Stimulated activated CD4-positive, alpha-beta T cell treated with anti-CD3 and anti-CD28 coated beads, Interleukin-2, amount 100 ng/mL, for 48 hours (primary cell): ENCODE measurements around the gene CHN2.
"Not testable (repeated sequence)": the region's sequence is repeated elsewhere in the genome, so short reads cannot be mapped to it uniquely, and the experiment has no call there.

Experiments
- DNase-seq, 2 donors: peaks; one replicate each; pipeline ENCODE4 v3.0.0-alpha.2; 2020

The CHN2 gene

GRCh38 chr7:29190349-29191045 is 4.1 kb upstream of the CHN2 start:
- no peak for DNase-seq

GRCh38 chr7:29192323-29192722 is 2.3 kb upstream of the CHN2 start:
- DNase-seq, result no peak

- DNase-seq, result no peak
Observed at GRCh38 chr7:29192811-29193210, 1.8 kb upstream of the CHN2 start.

GRCh38 chr7:29193316-29194205 is 1.0 kb upstream of the CHN2 start:
- no peak for DNase-seq

- no peak for DNase-seq
Observed at GRCh38 chr7:29194206-29194593, 375 bp upstream of the CHN2 start.

- DNase-seq, result no peak
Observed at GRCh38 chr7:29196191-29196590, 1.6 kb downstream of the CHN2 start.

GRCh38 chr7:29196971-29197595 is 2.5 kb downstream of the CHN2 start:
- no peak for DNase-seq

GRCh38 chr7:29197916-29198315 is 3.3 kb downstream of the CHN2 start:
- DNase-seq, result no peak

- no peak for DNase-seq
Observed at GRCh38 chr7:29199776-29200175, 5.2 kb downstream of the CHN2 start.

GRCh38 chr7:29202651-29203069 is 8.1 kb downstream of the CHN2 start:
- DNase-seq, result no peak

GRCh38 chr7:29204491-29205272 is 10.1 kb downstream of the CHN2 start:
- no peak for DNase-seq

GRCh38 chr7:29207162-29207801 is 12.7 kb downstream of the CHN2 start:
- DNase-seq, result no peak

GRCh38 chr7:29208410-29209250 is 14.1 kb downstream of the CHN2 start:
- DNase-seq, result no peak

- no peak for DNase-seq
Observed at GRCh38 chr7:29209745-29210144, 15.2 kb downstream of the CHN2 start.

- DNase-seq, result not testable (repeated sequence)
Observed at GRCh38 chr7:29212736-29213135, 18.2 kb downstream of the CHN2 start.

- DNase-seq, result no peak
Observed at GRCh38 chr7:29214056-29214455, 19.5 kb downstream of the CHN2 start.

- DNase-seq, result no peak
Observed at GRCh38 chr7:29214816-29215215, 20.2 kb downstream of the CHN2 start.

GRCh38 chr7:29216128-29216527 is 21.6 kb downstream of the CHN2 start:
- DNase-seq, result no peak

GRCh38 chr7:29217113-29217512 is 22.5 kb downstream of the CHN2 start:
- no peak for DNase-seq

GRCh38 chr7:29224726-29225125 is 30.2 kb downstream of the CHN2 start:
- DNase-seq, result no peak

- no peak for DNase-seq
Observed at GRCh38 chr7:29228289-29229011, 33.9 kb downstream of the CHN2 start.
